ENCODE data around the gene AVEN.

DNA sequence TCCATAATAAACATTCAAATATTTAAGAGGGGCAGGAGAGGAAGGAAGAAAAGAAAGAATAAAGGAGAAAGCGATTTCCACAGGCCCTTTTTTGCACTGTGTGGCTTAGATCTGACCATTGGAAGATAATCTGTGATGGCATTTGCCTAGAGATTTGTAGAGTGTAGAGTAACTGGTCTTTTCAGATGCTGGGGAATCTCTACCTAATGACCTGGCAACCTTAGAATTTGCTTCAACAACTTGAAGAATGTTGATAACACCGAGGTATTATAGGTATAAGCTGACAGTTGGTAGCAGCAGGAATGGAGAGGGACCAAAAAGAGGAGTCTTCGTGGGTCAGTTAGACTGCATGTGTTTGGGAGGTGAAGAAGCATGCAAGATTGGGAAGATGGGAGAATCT, 20.9 kb upstream of the AVEN start:
- TF ChIP-seq, protein P1, sequence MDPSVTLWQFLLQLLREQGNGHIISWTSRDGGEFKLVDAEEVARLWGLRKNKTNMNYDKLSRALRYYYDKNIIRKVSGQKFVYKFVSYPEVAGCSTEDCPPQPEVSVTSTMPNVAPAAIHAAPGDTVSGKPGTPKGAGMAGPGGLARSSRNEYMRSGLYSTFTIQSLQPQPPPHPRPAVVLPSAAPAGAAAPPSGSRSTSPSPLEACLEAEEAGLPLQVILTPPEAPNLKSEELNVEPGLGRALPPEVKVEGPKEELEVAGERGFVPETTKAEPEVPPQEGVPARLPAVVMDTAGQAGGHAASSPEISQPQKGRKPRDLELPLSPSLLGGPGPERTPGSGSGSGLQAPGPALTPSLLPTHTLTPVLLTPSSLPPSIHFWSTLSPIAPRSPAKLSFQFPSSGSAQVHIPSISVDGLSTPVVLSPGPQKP (IDR thresholded peaks at IDR 0.05; ENCODE audit: low read depth, low read length) = no peak
- TF ChIP-seq MAZ (IDR thresholded peaks at IDR 0.05; ENCODE audit: borderline replicate concordance, low read depth, low read length) (no peak), JUN (IDR thresholded peaks at IDR 0.05) (no peak), CTCF (IDR thresholded peaks at IDR 0.05) (no peak)

Data from A549 (cell line).